ENCODE data around the gene CMPK1.
"Not testable (repeated sequence)": the region's sequence is repeated elsewhere in the genome, so short reads cannot be mapped to it uniquely, and the experiment has no call there.

Gene CMPK1

GRCh38 chr1:47333578-47333921 is at the start of gene CMPK1:
Gene CMPK1, plus strand, starts transcription at chr1:47333790. Its CDS starts 156 bp downstream, at chr1:47333946.
- peak; percentile 92 for DNase-seq (ENCODE audit: low read depth)

GRCh38 chr1:47288116-47288515 is 45.5 kb upstream of the CMPK1 start:
- not testable (repeated sequence) for DNase-seq (ENCODE audit: low read depth)

- DNase-seq (ENCODE audit: low read depth), result not testable (repeated sequence)
Measured at GRCh38 chr1:47294863-47295262, 38.7 kb upstream of the CMPK1 start.

- no peak for DNase-seq (ENCODE audit: low read depth)
Measured at GRCh38 chr1:47295579-47295978, 38.0 kb upstream of the CMPK1 start.

- DNase-seq (ENCODE audit: low read depth), result no peak
Measured at GRCh38 chr1:47298025-47298699, 35.4 kb upstream of the CMPK1 start.

GRCh38 chr1:47302472-47302871 is 31.1 kb upstream of the CMPK1 start:
- DNase-seq (ENCODE audit: low read depth), result no peak

GRCh38 chr1:47309427-47309826 is 24.2 kb upstream of the CMPK1 start:
- no peak for DNase-seq (ENCODE audit: low read depth)

- DNase-seq (ENCODE audit: low read depth), result peak; percentile 100
Measured at GRCh38 chr1:47313915-47314664, 19.5 kb upstream of the CMPK1 start, which contains the start of gene STIL. Gene STIL, minus strand, starts transcription at chr1:47314147. Its CDS starts 3,828 bp downstream, at chr1:47310319.

GRCh38 chr1:47317841-47318240 is 15.7 kb upstream of the CMPK1 start:
- peak; percentile 98 for DNase-seq (ENCODE audit: low read depth)

- not testable (repeated sequence) for DNase-seq (ENCODE audit: low read depth)
Measured at GRCh38 chr1:47319968-47320367, 13.6 kb upstream of the CMPK1 start.

- DNase-seq (ENCODE audit: low read depth), result no peak
Measured at GRCh38 chr1:47323599-47324031, 10.0 kb upstream of the CMPK1 start.

GRCh38 chr1:47324682-47325081 is 8.9 kb upstream of the CMPK1 start:
- no peak for DNase-seq (ENCODE audit: low read depth)

- no peak for DNase-seq (ENCODE audit: low read depth)
Measured at GRCh38 chr1:47325528-47325927, 8.1 kb upstream of the CMPK1 start.

- no peak for DNase-seq (ENCODE audit: low read depth)
Measured at GRCh38 chr1:47326271-47326670, 7.3 kb upstream of the CMPK1 start.

- no peak for DNase-seq (ENCODE audit: low read depth)
Measured at GRCh38 chr1:47328992-47329391, 4.6 kb upstream of the CMPK1 start.

- no peak for DNase-seq (ENCODE audit: low read depth)
Measured at GRCh38 chr1:47330212-47330611, 3.4 kb upstream of the CMPK1 start.

- no peak for DNase-seq (ENCODE audit: low read depth)
Measured at GRCh38 chr1:47331875-47332274, 1.7 kb upstream of the CMPK1 start.

- DNase-seq (ENCODE audit: low read depth), result no peak
Measured at GRCh38 chr1:47332779-47333577, 612 bp upstream of the CMPK1 start.

GRCh38 chr1:47333922-47334764 is 553 bp downstream of the CMPK1 start:
- DNase-seq (ENCODE audit: low read depth), result peak; percentile 83

- no peak for DNase-seq (ENCODE audit: low read depth)
Measured at GRCh38 chr1:47334765-47335435, 1.3 kb downstream of the CMPK1 start.

- DNase-seq (ENCODE audit: low read depth), result no peak
Measured at GRCh38 chr1:47337350-47337749, 3.8 kb downstream of the CMPK1 start.

Measured in EH (cell line).